ENCODE data around the gene UTP14A. TPM values are rescaled to one million over a fixed set of nuclear protein-coding genes. Genes with fewer than 3 reads are reported as not detected.

The UTP14A gene
- total and polyA plus RNA-seq, 2 experiments from 2014 or later: 14.6 to 18.5 TPM

DNA sequence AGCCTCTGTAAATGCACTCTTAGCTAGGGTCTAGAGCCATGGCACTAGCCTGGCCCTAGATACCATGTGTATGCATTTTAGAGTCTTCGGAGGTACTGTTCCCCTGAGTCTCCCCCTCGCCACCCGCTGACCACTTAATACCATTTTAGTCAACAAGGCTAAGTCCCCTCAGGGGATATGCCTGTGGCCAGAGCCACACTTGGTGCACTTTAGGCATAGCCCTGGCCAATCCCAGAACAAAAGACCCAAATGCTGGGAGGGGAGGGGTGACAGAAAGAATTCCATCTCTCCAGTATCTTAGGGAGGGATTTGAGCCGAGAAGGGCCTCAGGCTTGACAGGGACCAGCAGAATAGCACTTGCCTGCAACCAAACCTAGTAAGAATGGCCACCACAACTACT is 47.9 kb downstream of the UTP14A start:
- H3K4me2 ChIP-seq: peak overlapping the region; percentile 80
- H3F3A ChIP-seq (replicated peaks; ENCODE audit: low read depth): no peaks in the 10 kb centered on the region
- no peaks in the 10 kb centered on the region for H3K36me3 ChIP-seq (ENCODE audit: insufficient read depth)
- H3K27ac ChIP-seq (ENCODE audit: low read depth): no peak overlapping the region
- H3K9me2 ChIP-seq (ENCODE audit: insufficient read depth): no peaks in the 10 kb centered on the region
- ATAC-seq (peak; percentile 11), DNase-seq (ENCODE audit: low spot score) (peak; percentile 28)
- peaks cover 84% of the 10 kb centered on the region for H3K27me3 ChIP-seq (ENCODE audit: insufficient read depth)
- no peaks in the 10 kb centered on the region for H3K9me3 Mint-ChIP-seq
- TF ChIP-seq POLR2AphosphoS5 (IDR thresholded peaks at IDR 0.05; ENCODE audit: low read depth): no peak
- TF ChIP-seq, protein P1, sequence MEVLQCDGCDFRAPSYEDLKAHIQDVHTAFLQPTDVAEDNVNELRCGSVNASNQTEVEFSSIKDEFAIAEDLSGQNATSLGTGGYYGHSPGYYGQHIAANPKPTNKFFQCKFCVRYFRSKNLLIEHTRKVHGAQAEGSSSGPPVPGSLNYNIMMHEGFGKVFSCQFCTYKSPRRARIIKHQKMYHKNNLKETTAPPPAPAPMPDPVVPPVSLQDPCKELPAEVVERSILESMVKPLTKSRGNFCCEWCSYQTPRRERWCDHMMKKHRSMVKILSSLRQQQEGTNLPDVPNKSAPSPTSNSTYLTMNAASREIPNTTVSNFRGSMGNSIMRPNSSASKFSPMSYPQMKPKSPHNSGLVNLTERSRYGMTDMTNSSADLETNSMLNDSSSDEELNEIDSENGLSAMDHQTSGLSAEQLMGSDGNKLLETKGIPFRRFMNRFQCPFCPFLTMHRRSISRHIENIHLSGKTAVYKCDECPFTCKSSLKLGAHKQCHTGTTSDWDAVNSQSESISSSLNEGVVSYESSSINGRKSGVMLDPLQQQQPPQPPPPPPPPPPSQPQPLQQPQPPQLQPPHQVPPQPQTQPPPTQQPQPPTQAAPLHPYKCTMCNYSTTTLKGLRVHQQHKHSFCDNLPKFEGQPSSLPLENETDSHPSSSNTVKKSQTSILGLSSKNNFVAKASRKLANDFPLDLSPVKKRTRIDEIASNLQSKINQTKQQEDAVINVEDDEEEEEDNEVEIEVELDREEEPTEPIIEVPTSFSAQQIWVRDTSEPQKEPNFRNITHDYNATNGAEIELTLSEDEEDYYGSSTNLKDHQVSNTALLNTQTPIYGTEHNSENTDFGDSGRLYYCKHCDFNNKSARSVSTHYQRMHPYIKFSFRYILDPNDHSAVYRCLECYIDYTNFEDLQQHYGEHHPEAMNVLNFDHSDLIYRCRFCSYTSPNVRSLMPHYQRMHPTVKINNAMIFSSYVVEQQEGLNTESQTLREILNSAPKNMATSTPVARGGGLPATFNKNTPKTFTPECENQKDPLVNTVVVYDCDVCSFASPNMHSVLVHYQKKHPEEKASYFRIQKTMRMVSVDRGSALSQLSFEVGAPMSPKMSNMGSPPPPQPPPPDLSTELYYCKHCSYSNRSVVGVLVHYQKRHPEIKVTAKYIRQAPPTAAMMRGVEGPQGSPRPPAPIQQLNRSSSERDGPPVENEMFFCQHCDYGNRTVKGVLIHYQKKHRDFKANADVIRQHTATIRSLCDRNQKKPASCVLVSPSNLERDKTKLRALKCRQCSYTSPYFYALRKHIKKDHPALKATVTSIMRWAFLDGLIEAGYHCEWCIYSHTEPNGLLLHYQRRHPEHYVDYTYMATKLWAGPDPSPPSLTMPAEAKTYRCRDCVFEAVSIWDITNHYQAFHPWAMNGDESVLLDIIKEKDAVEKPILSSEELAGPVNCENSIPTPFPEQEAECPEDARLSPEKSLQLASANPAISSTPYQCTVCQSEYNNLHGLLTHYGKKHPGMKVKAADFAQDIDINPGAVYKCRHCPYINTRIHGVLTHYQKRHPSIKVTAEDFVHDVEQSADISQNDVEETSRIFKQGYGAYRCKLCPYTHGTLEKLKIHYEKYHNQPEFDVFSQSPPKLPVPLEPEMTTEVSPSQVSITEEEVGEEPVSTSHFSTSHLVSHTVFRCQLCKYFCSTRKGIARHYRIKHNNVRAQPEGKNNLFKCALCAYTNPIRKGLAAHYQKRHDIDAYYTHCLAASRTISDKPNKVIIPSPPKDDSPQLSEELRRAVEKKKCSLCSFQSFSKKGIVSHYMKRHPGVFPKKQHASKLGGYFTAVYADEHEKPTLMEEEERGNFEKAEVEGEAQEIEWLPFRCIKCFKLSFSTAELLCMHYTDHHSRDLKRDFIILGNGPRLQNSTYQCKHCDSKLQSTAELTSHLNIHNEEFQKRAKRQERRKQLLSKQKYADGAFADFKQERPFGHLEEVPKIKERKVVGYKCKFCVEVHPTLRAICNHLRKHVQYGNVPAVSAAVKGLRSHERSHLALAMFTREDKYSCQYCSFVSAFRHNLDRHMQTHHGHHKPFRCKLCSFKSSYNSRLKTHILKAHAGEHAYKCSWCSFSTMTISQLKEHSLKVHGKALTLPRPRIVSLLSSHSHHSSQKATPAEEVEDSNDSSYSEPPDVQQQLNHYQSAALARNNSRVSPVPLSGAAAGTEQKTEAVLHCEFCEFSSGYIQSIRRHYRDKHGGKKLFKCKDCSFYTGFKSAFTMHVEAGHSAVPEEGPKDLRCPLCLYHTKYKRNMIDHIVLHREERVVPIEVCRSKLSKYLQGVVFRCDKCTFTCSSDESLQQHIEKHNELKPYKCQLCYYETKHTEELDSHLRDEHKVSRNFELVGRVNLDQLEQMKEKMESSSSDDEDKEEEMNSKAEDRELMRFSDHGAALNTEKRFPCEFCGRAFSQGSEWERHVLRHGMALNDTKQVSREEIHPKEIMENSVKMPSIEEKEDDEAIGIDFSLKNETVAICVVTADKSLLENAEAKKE (CRISPR knock-in tag; IDR thresholded peaks at IDR 0.05): no peak
- TF ChIP-seq NANOG (IDR thresholded peaks at IDR 0.05; ENCODE audit: borderline replicate concordance): no peak
- no peak for TF ChIP-seq ETS1 (IDR thresholded peaks at IDR 0.05)
- TF ChIP-seq EZH2 (IDR thresholded peaks at IDR 0.05; ENCODE audit: low read depth, unreplicated experiment): no peak
- TF ChIP-seq CREB1 (CRISPR knock-in tag; IDR thresholded peaks at IDR 0.05; ENCODE audit: low read depth): no peak
- no peak for TF ChIP-seq EZH2phosphoT487 (IDR thresholded peaks at IDR 0.05; ENCODE audit: unreplicated experiment)
- no peak for TF ChIP-seq JUNB (IDR thresholded peaks at IDR 0.05; ENCODE audit: unreplicated experiment)
- no peak for TF ChIP-seq ZNF114 (CRISPR knock-in tag; IDR thresholded peaks at IDR 0.05)
- no peak for TF ChIP-seq REST (IDR thresholded peaks at IDR 0.05; ENCODE audit: unreplicated experiment)
- H3K27me3 Mint-ChIP-seq (ENCODE audit: insufficient read depth, low read depth, poor library complexity): peaks cover 66% of the 10 kb centered on the region
- no peaks in the 10 kb centered on the region for H3K79me2 ChIP-seq (replicated peaks; ENCODE audit: insufficient read depth)
- H3K36me3 Mint-ChIP-seq (ENCODE audit: low read depth): no peaks in the 10 kb centered on the region
- H3K4me3 ChIP-seq: peak overlapping the region; percentile 55
- no peaks in the 10 kb centered on the region for H4K20me1 ChIP-seq (replicated peaks; ENCODE audit: insufficient read depth)
- no peak overlapping the region for H3K27ac Mint-ChIP-seq
- H3K4me1 ChIP-seq (ENCODE audit: insufficient read depth): peaks cover 16% of the 10 kb centered on the region
- H2AFZ ChIP-seq: no peak overlapping the region
- peaks cover 25% of the 10 kb centered on the region for H3K4me1 Mint-ChIP-seq
- peak overlapping the region; percentile 60 for H3K4me3 Mint-ChIP-seq
